Endothelial cell of umbilical vein (primary cell): ENCODE data around the gene KDM6B. TPM values are rescaled to one million over a fixed set of nuclear protein-coding genes. Genes with fewer than 3 reads are reported as not detected.

Source experiments
- BruUV-seq: library from RNA; stranded (reverse); fragments of 400-500 nt; replicated peaks from 2 replicates; lab custom pipeline; 2021; lab: Mats Ljungman, UMichigan
- CTCF ChIA-PET: fragments of 300-600, 350-600 bp; sonication (Branson Sonifier 250); formaldehyde crosslinking; loops from one replicate; lab custom pipeline; 2021; ENCODE audit warnings: antibody characterized with exemption, inconsistent platforms; lab: Charles Lee
- POLR2A ChIA-PET: fragments of 300-600, 350-600 bp; sonication (Branson Sonifier 250); formaldehyde crosslinking; loops from one replicate; lab custom pipeline; 2021; ENCODE audit warnings: antibody characterized with exemption, inconsistent platforms; lab: Charles Lee
- DNase-seq: peaks from one replicate; pipeline ENCODE4 v3.0.0-alpha.2; 2011; ENCODE audit warnings: low read depth, low spot score
- FAIRE-seq: peaks from 2 replicates; lab custom pipeline; 2011; peaks lifted over from hg19 to GRCh38; lab: Jason Lieb, UNC
- H2AFZ ChIP-seq: 2 replicates; pipeline ENCODE4 v1.6.0; 2012; ENCODE audit warnings: low read depth, low read length, control low read depth, inconsistent platforms
- H3K27ac ChIP-seq: 2 replicates; pipeline ENCODE4 v1.5.1; 2011; ENCODE audit warnings: low read depth, mild to moderate bottlenecking, control low read depth, low read length, moderate library complexity; ENCODE audit not compliant: insufficient read depth
- H3K27me3 ChIP-seq, 2 experiments: 2 replicates each; pipeline versions ENCODE4 v1.6.0 to v1.6.1; 2011; ENCODE audit warnings: low read length in 2 of 2, mixed read lengths in 1 of 2; ENCODE audit not compliant: control insufficient read depth in 2 of 2, insufficient read depth in 2 of 2
- H3K36me3 ChIP-seq, 2 experiments: 2 replicates in 1 of 2; 3 replicates in 1 of 2; pipeline ENCODE4 v1.5.1; 2011; ENCODE audit warnings: low read length in 2 of 2, mild to moderate bottlenecking in 1 of 2, moderate library complexity in 1 of 2; ENCODE audit not compliant: control insufficient read depth in 2 of 2, insufficient read depth in 2 of 2; ENCODE audit errors: extremely low read depth in 1 of 2
- H3K4me1 ChIP-seq: 3 replicates; pipeline ENCODE4 v1.5.1; 2011; ENCODE audit warnings: mild to moderate bottlenecking, low read length; ENCODE audit not compliant: control insufficient read depth, insufficient read depth; ENCODE audit errors: extremely low read depth
- H3K4me2 ChIP-seq: 2 replicates; pipeline ENCODE4 v1.6.1; 2011; ENCODE audit warnings: low read length, control low read depth, mixed read lengths; ENCODE audit not compliant: insufficient read depth
- H3K4me3 ChIP-seq, 3 experiments: fragments of 200-600 bp in 1 of 3; sonication (generic), shearing (Covaris generic) in 1 of 3; replicated peaks in 1 of 3; 2 replicates each; pipeline ENCODE4 v1.5.1; 2011 to 2016; ENCODE audit warnings: control low read depth in 3 of 3, low read length in 3 of 3, mild to moderate bottlenecking in 2 of 3, inconsistent platforms in 1 of 3, low read depth in 1 of 3, moderate library complexity in 1 of 3; ENCODE audit not compliant: insufficient read depth in 1 of 3
- H3K79me2 ChIP-seq: 2 replicates; pipeline ENCODE4 v1.6.0; 2012; ENCODE audit warnings: low read length, inconsistent platforms; ENCODE audit not compliant: control insufficient read depth, insufficient read depth
- H3K9ac ChIP-seq: replicated peaks from 2 replicates; pipeline ENCODE3; 2011; ENCODE audit warnings: low read length, control low read depth; ENCODE audit not compliant: insufficient read depth; ENCODE audit errors: extremely low read depth
- H3K9me1 ChIP-seq: replicated peaks from 3 replicates; pipeline ENCODE4 v1.6.0; 2011; ENCODE audit warnings: mild to moderate bottlenecking, low read length; ENCODE audit not compliant: control insufficient read depth, insufficient read depth; ENCODE audit errors: extremely low read depth
- H3K9me3 ChIP-seq: replicated peaks from 2 replicates; pipeline ENCODE4 v1.5.1; 2012; ENCODE audit warnings: low read length, inconsistent platforms; ENCODE audit not compliant: control insufficient read depth, insufficient read depth
- H4K20me1 ChIP-seq: replicated peaks from 2 replicates; pipeline ENCODE3; 2011; ENCODE audit warnings: mild to moderate bottlenecking, low read length; ENCODE audit not compliant: control insufficient read depth, insufficient read depth; ENCODE audit errors: extremely low read depth
- EZH2 ChIP-seq: IDR thresholded peaks from 2 replicates; pipeline ENCODE4 v1.6.1; 2012; ENCODE audit warnings: borderline replicate concordance, low read depth, mild to moderate bottlenecking, moderate library complexity, low read length, inconsistent platforms; ENCODE audit not compliant: severe bottlenecking
- FOS ChIP-seq: IDR thresholded peaks from 2 replicates; pipeline ENCODE4 v1.6.1; 2011; ENCODE audit warnings: mild to moderate bottlenecking, low read length, moderate library complexity, borderline replicate concordance; ENCODE audit not compliant: insufficient read depth
- GATA2 ChIP-seq: IDR thresholded peaks from 2 replicates; pipeline ENCODE4 v1.7.0; 2011; ENCODE audit warnings: low read depth, mild to moderate bottlenecking, moderate library complexity, mixed read lengths, low read length; ENCODE audit not compliant: insufficient read length, insufficient read depth
- MAX ChIP-seq: IDR thresholded peaks from 2 replicates; pipeline ENCODE4 v1.6.1; 2011; ENCODE audit not compliant: insufficient read depth, insufficient read length
- POLR2A ChIP-seq: IDR thresholded peaks from 2 replicates; pipeline ENCODE4 v1.6.1; 2012; ENCODE audit warnings: low read depth, mild to moderate bottlenecking, control low read depth, low read length
- dilution Hi-C: fragments of 300-500 bp; cut with MboI; formaldehyde crosslinking; loops from one replicate; pipeline ENCODE4 v1.15.0; 2019; ENCODE audit warnings: low sequenced_read_pairs; ENCODE audit not compliant: extremely low pct_ligation_motif_present
- intact Hi-C: fragments of 100-400 bp; cut with micrococcal nuclease; formaldehyde crosslinking; loops from one replicate; pipeline ENCODE4 v1.10.0; 2022
- polyA plus RNA-seq, 4 experiments: library from polyadenylated mRNA; depleted of rRNA in 3 of 4; stranded (reverse) in 3 of 4; unstranded in 1 of 4; fragments of >200 nt; gene quantifications; 2 replicates each; pipeline versions ENCODE4 v1.2.1 to v1.2.3, GENCODE V29; 2011 to 2012; ENCODE audit warnings: missing spikeins in 1 of 4
- total RNA-seq: library from RNA; stranded (reverse); gene quantifications from 2 replicates; pipeline ENCODE4 v1.2.3, GENCODE V29; 2021

Gene KDM6B
- total and polyA plus RNA-seq, 2 donors (not counting 3 experiments of a cell fraction or from before 2014, with no cell fraction given): 1.8 to 17.8 TPM

- no peaks in the 10 kb centered on the region for H3K9me3 ChIP-seq
- no peaks in the 10 kb centered on the region for H3K4me1 ChIP-seq
- ChIA-PET CTCF (interaction anchor here (1.5 kb wide), 1 partner anchor 11 kb away, joined by 5 read pairs; no protein-coding TSS in a partner anchor), POLR2A (no interaction called here)
- H3K4me2 ChIP-seq: no peak overlapping the region
- dilution Hi-C loops: no loop called here
- H3K4me3 ChIP-seq: no peak overlapping the region
- H4K20me1 ChIP-seq: no peaks in the 10 kb centered on the region
- H3K36me3 ChIP-seq: no peaks in the 10 kb centered on the region
- no peaks in the 10 kb centered on the region for H3K9me1 ChIP-seq
- no peak overlapping the region for H3K27ac ChIP-seq
- TF ChIP-seq POLR2A (no peak), MAX (no peak)
- FAIRE-seq (no peak), DNase-seq (no peak)
- H3K27me3 ChIP-seq: peaks cover 0 to 2% of the 10 kb centered on the region in 2 experiments
- no TSS peak for BruUV-seq
- intact Hi-C loops: no loop called here
- no peak overlapping the region for H2AFZ ChIP-seq
- H3K9ac ChIP-seq: no peak overlapping the region
- no peaks in the 10 kb centered on the region for H3K79me2 ChIP-seq
Measured at GRCh38 chr17:7790150-7790549, 43.9 kb upstream of the KDM6B start.

GRCh38 chr17:7792611-7793010 is 41.4 kb upstream of the KDM6B start:
- ChIA-PET POLR2A (no interaction called here), CTCF (no interaction called here)
- no peaks in the 10 kb centered on the region for H4K20me1 ChIP-seq
- no peak overlapping the region for H3K4me2 ChIP-seq
- H3K4me1 ChIP-seq: no peaks in the 10 kb centered on the region
- peaks cover 0 to 2% of the 10 kb centered on the region in 2 experiments for H3K27me3 ChIP-seq
- no peaks in the 10 kb centered on the region for H3K9me1 ChIP-seq
- no peak for TF ChIP-seq GATA2
- no peak for TF ChIP-seq FOS
- TF ChIP-seq EZH2: no peak
- FAIRE-seq (no peak), DNase-seq (no peak)
- no peak overlapping the region for H3K4me3 ChIP-seq
- no peak overlapping the region for H2AFZ ChIP-seq
- no peaks in the 10 kb centered on the region for H3K79me2 ChIP-seq
- H3K36me3 ChIP-seq: no peaks in the 10 kb centered on the region
- no peaks in the 10 kb centered on the region for H3K9me3 ChIP-seq
- H3K27ac ChIP-seq: no peak overlapping the region
- no peak overlapping the region for H3K9ac ChIP-seq
- no TSS peak for BruUV-seq
- dilution Hi-C loops: no loop called here
- intact Hi-C loops: no loop called here
